WTC11 (cell line): ENCODE results near the gene C19orf25. TPM values are rescaled to one million over a fixed set of nuclear protein-coding genes. Genes with fewer than 3 reads are reported as not detected.
A peak's percentile ranks its signal among the peaks of the same experiment; 100 is the strongest.

Experiments used
- ATAC-seq: fragments of 200-7000 bp; cut with Tn5 transposase; 2 replicates; pipeline ENCODE4 v1.10.0; 2021; ENCODE audit warnings: mild to moderate bottlenecking, moderate library complexity
- CTCF ChIA-PET: fragments of 300-600 bp; sonication (Branson Sonifier 250); formaldehyde crosslinking; loops from one replicate; lab custom pipeline; 2021; ENCODE audit warnings: antibody characterized with exemption; lab: Charles Lee
- POLR2A ChIA-PET: fragments of 350-600 bp; sonication (Branson Sonifier 250); formaldehyde crosslinking; loops from one replicate; lab custom pipeline; 2021; ENCODE audit warnings: antibody characterized with exemption; lab: Charles Lee
- DNase-seq: peaks from one replicate; pipeline ENCODE4 v3.0.0; 2021; ENCODE audit warnings: low spot score
- H3K27ac Mint-ChIP-seq: 2 replicates; pipeline ENCODE4 v1.8.0; 2021; ENCODE audit warnings: mixed read lengths
- H3K27me3 Mint-ChIP-seq: 2 replicates; pipeline ENCODE4 v1.8.0; 2021; ENCODE audit warnings: low read depth, mild to moderate bottlenecking, moderate library complexity, mixed read lengths
- H3K36me3 Mint-ChIP-seq: 2 replicates; pipeline ENCODE4 v1.8.0; 2021; ENCODE audit warnings: mixed read lengths
- H3K4me1 Mint-ChIP-seq: 2 replicates; pipeline ENCODE4 v1.8.0; 2022; ENCODE audit warnings: mixed read lengths
- H3K4me3 Mint-ChIP-seq: 2 replicates; pipeline ENCODE4 v1.8.0; 2021; ENCODE audit warnings: mild to moderate bottlenecking, moderate library complexity, mixed read lengths
- H3K9me3 Mint-ChIP-seq: 2 replicates; pipeline ENCODE4 v1.8.0; 2021; ENCODE audit warnings: mixed read lengths
- ARID4B ChIP-seq: sonication (generic); formaldehyde crosslinking; IDR thresholded peaks from 2 replicates; pipeline ENCODE4 v1.8.0; 2023; ENCODE audit warnings: missing genetic modification reagents, mild to moderate bottlenecking, borderline replicate concordance
- ATF1 ChIP-seq: sonication (generic); formaldehyde crosslinking; IDR thresholded peaks from 2 replicates; pipeline ENCODE4 v1.8.1; 2023; ENCODE audit warnings: mild to moderate bottlenecking, moderate library complexity, missing genetic modification reagents
- CBFB ChIP-seq: sonication (generic); formaldehyde crosslinking; IDR thresholded peaks from 2 replicates; pipeline ENCODE4 v1.8.1; 2022; ENCODE audit warnings: mild to moderate bottlenecking, low read depth, missing genetic modification reagents
- E2F5 ChIP-seq: sonication (generic); formaldehyde crosslinking; IDR thresholded peaks from 2 replicates; pipeline ENCODE4 v1.8.1; 2022; ENCODE audit warnings: mild to moderate bottlenecking, moderate library complexity, missing genetic modification reagents
- ESRRA ChIP-seq: sonication (generic); formaldehyde crosslinking; IDR thresholded peaks from 2 replicates; pipeline ENCODE4 v1.8.1; 2022; ENCODE audit warnings: mild to moderate bottlenecking, missing genetic modification reagents, borderline replicate concordance
- ETV6 ChIP-seq: sonication (generic); formaldehyde crosslinking; IDR thresholded peaks from 2 replicates; pipeline ENCODE4 v1.8.1; 2022; ENCODE audit warnings: mild to moderate bottlenecking, missing genetic modification reagents
- GABPB1 ChIP-seq: sonication (generic); formaldehyde crosslinking; IDR thresholded peaks from 2 replicates; pipeline ENCODE4 v1.8.1; 2023; ENCODE audit warnings: mild to moderate bottlenecking, missing genetic modification reagents
- GTF2I ChIP-seq: fragments of 250-450 bp; sonication (Bioruptor Pico); conservative IDR thresholded peaks from 2 replicates; pipeline ENCODE4 v1.4.0; 2021; ENCODE audit warnings: mild to moderate bottlenecking
- JUN ChIP-seq: sonication (generic); formaldehyde crosslinking; IDR thresholded peaks from 2 replicates; pipeline ENCODE4 v1.8.0; 2023; ENCODE audit warnings: mild to moderate bottlenecking, missing genetic modification reagents
- MAX ChIP-seq: sonication (generic); formaldehyde crosslinking; IDR thresholded peaks from 2 replicates; pipeline ENCODE4 v1.8.0; 2022; ENCODE audit warnings: mild to moderate bottlenecking, missing genetic modification reagents
- NFE2L1 ChIP-seq: sonication (generic); formaldehyde crosslinking; IDR thresholded peaks from 2 replicates; pipeline ENCODE4 v1.8.1; 2023; ENCODE audit warnings: missing genetic modification reagents
- NFYB ChIP-seq: sonication (generic); formaldehyde crosslinking; conservative IDR thresholded peaks from 2 replicates; pipeline ENCODE4 v1.8.0; 2022; ENCODE audit warnings: low read depth, missing genetic modification reagents
- NR3C1 ChIP-seq: sonication (generic); formaldehyde crosslinking; conservative IDR thresholded peaks from 2 replicates; pipeline ENCODE4 v1.8.1; 2023; ENCODE audit warnings: low read depth, mild to moderate bottlenecking, missing genetic modification reagents
- RORB ChIP-seq: fragments of 250-450 bp; sonication (Bioruptor Pico); IDR thresholded peaks from 2 replicates; pipeline ENCODE4 v1.9.0; 2021; ENCODE audit warnings: mild to moderate bottlenecking
- SP1 ChIP-seq: sonication (generic); formaldehyde crosslinking; conservative IDR thresholded peaks from 2 replicates; pipeline ENCODE4 v1.8.1; 2022; ENCODE audit warnings: missing genetic modification reagents
- STAT6 ChIP-seq: sonication (generic); formaldehyde crosslinking; conservative IDR thresholded peaks from 2 replicates; pipeline ENCODE4 v1.8.1; 2023; ENCODE audit warnings: mild to moderate bottlenecking, low read depth, missing genetic modification reagents, moderate library complexity
- TP53 ChIP-seq: sonication (generic); formaldehyde crosslinking; IDR thresholded peaks from 2 replicates; pipeline ENCODE4 v1.8.1; 2023; ENCODE audit warnings: mild to moderate bottlenecking, missing genetic modification reagents
- ZBTB21 ChIP-seq: sonication (generic); formaldehyde crosslinking; IDR thresholded peaks from 2 replicates; pipeline ENCODE4 v1.8.1; 2023; ENCODE audit warnings: mild to moderate bottlenecking, missing genetic modification reagents, borderline replicate concordance
- ZNF138 ChIP-seq: sonication (generic); formaldehyde crosslinking; conservative IDR thresholded peaks from 2 replicates; pipeline ENCODE4 v1.8.1; 2022; ENCODE audit warnings: mild to moderate bottlenecking, moderate library complexity, missing genetic modification reagents
- ZNF219 ChIP-seq: sonication (generic); formaldehyde crosslinking; IDR thresholded peaks from 2 replicates; pipeline ENCODE4 v1.8.0; 2023; ENCODE audit warnings: missing genetic modification reagents, mild to moderate bottlenecking, borderline replicate concordance
- ZNF232 ChIP-seq: sonication (generic); formaldehyde crosslinking; IDR thresholded peaks from 2 replicates; pipeline ENCODE4 v1.8.0; 2022; ENCODE audit warnings: mild to moderate bottlenecking, missing genetic modification reagents
- ZNF263 ChIP-seq: sonication (generic); formaldehyde crosslinking; IDR thresholded peaks from 2 replicates; pipeline ENCODE4 v1.8.1; 2022; ENCODE audit warnings: low read depth, mild to moderate bottlenecking, moderate library complexity, missing genetic modification reagents
- ZNF396 ChIP-seq: fragments of 250-450 bp; sonication (Bioruptor Pico); IDR thresholded peaks from 2 replicates; pipeline ENCODE4 v1.8.0; 2021; ENCODE audit warnings: mild to moderate bottlenecking, moderate library complexity, borderline replicate concordance
- ZNF423 ChIP-seq: fragments of 250-450 bp; sonication (Bioruptor Pico); IDR thresholded peaks from 2 replicates; pipeline ENCODE4 v2.1.2; 2022; ENCODE audit warnings: mild to moderate bottlenecking, moderate library complexity
- total RNA-seq: library from RNA; stranded (reverse); gene quantifications from 3 replicates; pipeline ENCODE4 v1.2.3, GENCODE V29; 2021

Gene C19orf25
- total RNA-seq, 1 experiment from 2014 or later = 65.7 TPM

- peaks cover 2% of the 10 kb centered on the region; the same call in 1 of the 2 replicates for H3K4me1 Mint-ChIP-seq
- H3K27me3 Mint-ChIP-seq = peaks cover 66% of the 10 kb centered on the region
- no peaks in the 10 kb centered on the region for H3K36me3 Mint-ChIP-seq
- no peaks in the 10 kb centered on the region for H3K9me3 Mint-ChIP-seq
- ChIA-PET POLR2A (interaction anchor here (1.0 to 1.7 kb wide), 2 partner anchors 11 to 14 kb away, joined by 4 to 10 read pairs; no protein-coding TSS in a partner anchor), CTCF (interaction anchor here (0.6 to 5.0 kb wide), 18 partner anchors 9 to 360 kb away, joined by 3 to 76 read pairs (median 6); partner anchors contain the start of gene REEP6)
- 0 out of 2 replicates have a peak, but pooled peaks have one; percentile 8 for TF ChIP-seq NFYB (CRISPR knock-in tag)
- no peak for TF ChIP-seq ZBTB21 (CRISPR knock-in tag)
- TF ChIP-seq ZNF263 (CRISPR knock-in tag) = no peak
- TF ChIP-seq ZNF219 (CRISPR knock-in tag) = no peak
- no peak for TF ChIP-seq GABPB1
- TF ChIP-seq ATF1 = no peak
- no peak; the same call in 1 of the 2 replicates for TF ChIP-seq SP1 (CRISPR knock-in tag)
- DNase-seq (peak; percentile 14), ATAC-seq (no peak)
- H3K27ac Mint-ChIP-seq = no peak overlapping the region
- H3K4me3 Mint-ChIP-seq = no peak overlapping the region
These were observed 13.0 kb downstream of the C19orf25 start for GRCh38 chr19:1466018-1466460.

- POLR2A ChIA-PET = interaction anchor here (1.0 to 1.7 kb wide), 3 partner anchors 10 to 21 kb away, joined by 3 to 10 read pairs (median 4); no protein-coding TSS in a partner anchor
- Mint-ChIP-seq H3K27me3 (peaks cover 64% of the 10 kb centered on the region), H3K4me3 (no peak overlapping the region), H3K36me3 (no peaks in the 10 kb centered on the region), H3K9me3 (no peaks in the 10 kb centered on the region), H3K4me1 (peaks cover 2% of the 10 kb centered on the region; the same call in 1 of the 2 replicates), H3K27ac (no peak overlapping the region)
- DNase-seq (peak; percentile 74), ATAC-seq (peak; percentile 20)
- CTCF ChIA-PET = interaction anchor here (0.6 to 5.0 kb wide), 17 partner anchors 9 to 361 kb away, joined by 3 to 76 read pairs (median 7); partner anchors contain the start of gene REEP6
- TF ChIP-seq TP53 (CRISPR knock-in tag) = peak; percentile 86; the same call in 1 of the 2 replicates
- no peak for TF ChIP-seq ZNF219 (CRISPR knock-in tag)
- peak; percentile 80; the same call in 1 of the 2 replicates for TF ChIP-seq NR3C1 (CRISPR knock-in tag)
- TF ChIP-seq RORB (CRISPR knock-in tag) = no peak
- TF ChIP-seq ARID4B = no peak
- TF ChIP-seq GTF2I (CRISPR knock-in tag) = no peak
- TF ChIP-seq E2F5 (CRISPR knock-in tag) = 0 out of 2 replicates have a peak, but pooled peaks have one; percentile 21
- TF ChIP-seq STAT6 (CRISPR knock-in tag) = no peak
- TF ChIP-seq ZNF232 (CRISPR knock-in tag) = no peak
- TF ChIP-seq NFE2L1 (CRISPR knock-in tag) = no peak
- no peak for TF ChIP-seq GABPB1
- no peak for TF ChIP-seq NFYB (CRISPR knock-in tag)
- TF ChIP-seq ETV6 (CRISPR knock-in tag) = peak; percentile 82
- TF ChIP-seq JUN = no peak
- no peak; the same call in 1 of the 2 replicates for TF ChIP-seq ESRRA
- peak; percentile 2; the same call in 1 of the 2 replicates for TF ChIP-seq MAX (CRISPR knock-in tag)
- peak; percentile 28; the same call in 1 of the 2 replicates for TF ChIP-seq ZNF423 (CRISPR knock-in tag)
- TF ChIP-seq ZNF263 (CRISPR knock-in tag) = peak; percentile 57
- no peak for TF ChIP-seq ZNF396
- peak; percentile 81; the same call in 1 of the 2 replicates for TF ChIP-seq ZNF138 (CRISPR knock-in tag)
- TF ChIP-seq CBFB (CRISPR knock-in tag) = peak; percentile 33; the same call in 1 of the 2 replicates
These were observed 13.6 kb downstream of the C19orf25 start for GRCh38 chr19:1465191-1466016.
